Caco-2 (cell line): ENCODE results near the gene FAM83F. TPM values are rescaled to one million over a fixed set of nuclear protein-coding genes. Genes with fewer than 3 reads are reported as not detected.

ENCODE experiments used
- BruUV-seq: library from RNA; stranded (reverse); fragments of 400-500 nt; replicated peaks from 2 replicates; lab custom pipeline; 2021; lab: Mats Ljungman, UMichigan
- CTCF ChIA-PET: fragments of 300-600 bp; sonication (Branson Sonifier 250); formaldehyde crosslinking; loops from one replicate; lab custom pipeline; 2022; ENCODE audit warnings: antibody characterized with exemption; lab: Charles Lee
- POLR2A ChIA-PET: fragments of 300-600 bp; sonication (Branson Sonifier 250); formaldehyde crosslinking; loops from one replicate; lab custom pipeline; 2022; ENCODE audit warnings: antibody characterized with exemption; lab: Charles Lee
- DNase-seq, 2 experiments: peaks; one replicate each; pipeline versions ENCODE4 v3.0.0 to v3.0.0-alpha.2; 2020 to 2022
- H3K27me3 ChIP-seq: replicated peaks from 2 replicates; pipeline ENCODE4 v1.6.0; 2011; ENCODE audit warnings: low read length; ENCODE audit not compliant: control insufficient read depth, insufficient read depth
- H3K36me3 ChIP-seq: 2 replicates; pipeline ENCODE4 v1.5.1; 2011; ENCODE audit warnings: low read length; ENCODE audit not compliant: control insufficient read depth, insufficient read depth
- H3K4me1 ChIP-seq: fragments of 250-450 bp; sonication (Bioruptor Pico); 2 replicates; pipeline ENCODE4 v1.5.1; 2020; ENCODE audit warnings: mild to moderate bottlenecking
- H3K4me3 ChIP-seq: 2 replicates; pipeline ENCODE4 v1.5.1; 2011; ENCODE audit warnings: low read depth, mild to moderate bottlenecking, control low read depth, low read length
- H3K9me3 ChIP-seq: fragments of 250-450 bp; sonication (Bioruptor Pico); 2 replicates; pipeline ENCODE4 v1.5.1; 2020; ENCODE audit warnings: mild to moderate bottlenecking, moderate library complexity
- H3K27ac Mint-ChIP-seq: one replicate; pipeline ENCODE4 v1.8.0; 2022; ENCODE audit warnings: mixed read lengths; ENCODE audit not compliant: unreplicated experiment
- H3K27me3 Mint-ChIP-seq: one replicate; pipeline ENCODE4 v1.8.0; 2022; ENCODE audit warnings: mixed read lengths; ENCODE audit not compliant: insufficient read depth, unreplicated experiment
- H3K36me3 Mint-ChIP-seq: one replicate; pipeline ENCODE4 v1.8.0; 2022; ENCODE audit warnings: mild to moderate bottlenecking, mixed read lengths; ENCODE audit not compliant: insufficient read depth, unreplicated experiment
- H3K4me1 Mint-ChIP-seq: one replicate; pipeline ENCODE4 v1.8.0; 2022; ENCODE audit warnings: low read depth, mixed read lengths; ENCODE audit not compliant: unreplicated experiment
- H3K4me3 Mint-ChIP-seq: one replicate; pipeline ENCODE4 v1.8.0; 2022; ENCODE audit warnings: mild to moderate bottlenecking, moderate library complexity, mixed read lengths; ENCODE audit not compliant: unreplicated experiment
- H3K9me3 Mint-ChIP-seq: one replicate; pipeline ENCODE4 v1.8.0; 2022; ENCODE audit warnings: mixed read lengths; ENCODE audit not compliant: unreplicated experiment
- intact Hi-C: fragments of 100-400 bp; cut with micrococcal nuclease; formaldehyde crosslinking; loops from one replicate; pipeline ENCODE4 v1.10.0; 2022; ENCODE audit not compliant: unreplicated experiment
- total RNA-seq: library from RNA; stranded (reverse); gene quantifications from 2 replicates; pipeline ENCODE4 v1.2.3, GENCODE V29; 2022
- TF ChIP-seq, protein P1 (sequence below), 2 experiments: fragments of 200-600 bp in 1 of 2; IDR thresholded peaks; 1 replicate in 1 of 2; 2 replicates in 1 of 2; pipeline versions ENCODE4 v1.5.1 to v1.8.0; 2011 to 2022; ENCODE audit warnings: antibody characterized with exemption in 1 of 2, control low read depth in 1 of 2, inconsistent platforms in 1 of 2, low read depth in 1 of 2, low read length in 1 of 2, mild to moderate bottlenecking in 1 of 2, moderate library complexity in 1 of 2; ENCODE audit not compliant: insufficient read depth in 1 of 2, severe bottlenecking in 1 of 2, unreplicated experiment in 1 of 2

The FAM83F gene
- total RNA-seq, 1 experiment from 2014 or later: 20.0 TPM

DNA sequence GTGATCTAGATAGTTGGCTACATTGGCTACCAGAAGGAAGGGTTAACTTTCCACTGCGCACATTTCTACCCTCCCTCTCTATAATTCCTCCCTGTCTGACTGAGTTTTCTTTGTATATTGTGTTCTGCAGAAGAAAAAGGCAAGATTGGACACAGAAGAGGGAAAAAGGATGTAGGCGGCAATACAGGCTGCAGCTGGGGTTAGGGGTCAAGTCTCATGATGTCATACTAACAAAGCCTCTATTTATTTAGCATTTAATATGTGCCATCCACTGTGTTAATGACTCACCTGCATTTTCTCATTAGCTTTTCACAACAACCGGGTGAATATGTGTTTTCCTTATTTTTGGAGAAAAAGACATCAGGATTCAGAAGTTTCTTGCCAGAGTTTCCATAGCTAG, 2.0 kb downstream of the FAM83F start:
- no peaks in the 10 kb centered on the region for H3K27me3 ChIP-seq
- TF ChIP-seq, protein P1, sequence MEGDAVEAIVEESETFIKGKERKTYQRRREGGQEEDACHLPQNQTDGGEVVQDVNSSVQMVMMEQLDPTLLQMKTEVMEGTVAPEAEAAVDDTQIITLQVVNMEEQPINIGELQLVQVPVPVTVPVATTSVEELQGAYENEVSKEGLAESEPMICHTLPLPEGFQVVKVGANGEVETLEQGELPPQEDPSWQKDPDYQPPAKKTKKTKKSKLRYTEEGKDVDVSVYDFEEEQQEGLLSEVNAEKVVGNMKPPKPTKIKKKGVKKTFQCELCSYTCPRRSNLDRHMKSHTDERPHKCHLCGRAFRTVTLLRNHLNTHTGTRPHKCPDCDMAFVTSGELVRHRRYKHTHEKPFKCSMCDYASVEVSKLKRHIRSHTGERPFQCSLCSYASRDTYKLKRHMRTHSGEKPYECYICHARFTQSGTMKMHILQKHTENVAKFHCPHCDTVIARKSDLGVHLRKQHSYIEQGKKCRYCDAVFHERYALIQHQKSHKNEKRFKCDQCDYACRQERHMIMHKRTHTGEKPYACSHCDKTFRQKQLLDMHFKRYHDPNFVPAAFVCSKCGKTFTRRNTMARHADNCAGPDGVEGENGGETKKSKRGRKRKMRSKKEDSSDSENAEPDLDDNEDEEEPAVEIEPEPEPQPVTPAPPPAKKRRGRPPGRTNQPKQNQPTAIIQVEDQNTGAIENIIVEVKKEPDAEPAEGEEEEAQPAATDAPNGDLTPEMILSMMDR (IDR thresholded peaks at IDR 0.05; ENCODE audit: insufficient read depth in 1 of 2, low read depth in 1 of 2, low read length in 1 of 2, severe bottlenecking in 1 of 2, unreplicated experiment in 1 of 2): no peak
- no peaks in the 10 kb centered on the region for H3K9me3 Mint-ChIP-seq
- H3K27me3 Mint-ChIP-seq: no peaks in the 10 kb centered on the region
- peak overlapping the region; percentile 67 for H3K4me3 Mint-ChIP-seq
- no peaks in the 10 kb centered on the region; the same call in 1 of the 2 replicates for H3K36me3 ChIP-seq
- no peak overlapping the region for H3K27ac Mint-ChIP-seq
- BruUV-seq: no TSS peak
- no peak overlapping the region for H3K4me3 ChIP-seq
- no peak for DNase-seq
- peaks cover 45% of the 10 kb centered on the region for H3K4me1 Mint-ChIP-seq
- H3K36me3 Mint-ChIP-seq: peaks cover 16% of the 10 kb centered on the region
- POLR2A ChIA-PET: no interaction called here
- intact Hi-C loops: loop anchor here (5.0 kb wide), 2 partner anchors 44 to 524 kb away; no protein-coding TSS in a partner anchor
- CTCF ChIA-PET: interaction anchor here (0.8 to 1.3 kb wide), 2 partner anchors 28 to 43 kb away, joined by 3 read pairs; no protein-coding TSS in a partner anchor
- peaks cover 66% of the 10 kb centered on the region for H3K4me1 ChIP-seq
- H3K9me3 ChIP-seq: no peaks in the 10 kb centered on the region

- H3K36me3 ChIP-seq: no peaks in the 10 kb centered on the region; the same call in 1 of the 2 replicates
- POLR2A ChIA-PET: no interaction called here
- H3K4me1 ChIP-seq: peaks cover 72% of the 10 kb centered on the region
- H3K4me3 ChIP-seq: no peak overlapping the region
- BruUV-seq: no TSS peak
- intact Hi-C loops: loop anchor here (5.0 kb wide), 2 partner anchors 45 to 525 kb away; no protein-coding TSS in a partner anchor
- peak overlapping the region; percentile 93 for H3K27ac Mint-ChIP-seq
- H3K36me3 Mint-ChIP-seq: peaks cover 16% of the 10 kb centered on the region
- H3K27me3 Mint-ChIP-seq: no peaks in the 10 kb centered on the region
- H3K9me3 ChIP-seq: no peaks in the 10 kb centered on the region
- H3K4me3 Mint-ChIP-seq: no peak overlapping the region
- H3K9me3 Mint-ChIP-seq: no peaks in the 10 kb centered on the region
- TF ChIP-seq, protein P1 (IDR thresholded peaks at IDR 0.05; ENCODE audit: insufficient read depth in 1 of 2, low read depth in 1 of 2, low read length in 1 of 2, severe bottlenecking in 1 of 2, unreplicated experiment in 1 of 2): no peak
- CTCF ChIA-PET: interaction anchor here (1.3 kb wide), 1 partner anchor 27 kb away, joined by 3 read pairs; no protein-coding TSS in a partner anchor
- H3K4me1 Mint-ChIP-seq: peaks cover 41% of the 10 kb centered on the region
- no peak for DNase-seq
- no peaks in the 10 kb centered on the region for H3K27me3 ChIP-seq
Observed at GRCh38 chr22:39997421-39997820, 2.7 kb downstream of the FAM83F start.

DNA sequence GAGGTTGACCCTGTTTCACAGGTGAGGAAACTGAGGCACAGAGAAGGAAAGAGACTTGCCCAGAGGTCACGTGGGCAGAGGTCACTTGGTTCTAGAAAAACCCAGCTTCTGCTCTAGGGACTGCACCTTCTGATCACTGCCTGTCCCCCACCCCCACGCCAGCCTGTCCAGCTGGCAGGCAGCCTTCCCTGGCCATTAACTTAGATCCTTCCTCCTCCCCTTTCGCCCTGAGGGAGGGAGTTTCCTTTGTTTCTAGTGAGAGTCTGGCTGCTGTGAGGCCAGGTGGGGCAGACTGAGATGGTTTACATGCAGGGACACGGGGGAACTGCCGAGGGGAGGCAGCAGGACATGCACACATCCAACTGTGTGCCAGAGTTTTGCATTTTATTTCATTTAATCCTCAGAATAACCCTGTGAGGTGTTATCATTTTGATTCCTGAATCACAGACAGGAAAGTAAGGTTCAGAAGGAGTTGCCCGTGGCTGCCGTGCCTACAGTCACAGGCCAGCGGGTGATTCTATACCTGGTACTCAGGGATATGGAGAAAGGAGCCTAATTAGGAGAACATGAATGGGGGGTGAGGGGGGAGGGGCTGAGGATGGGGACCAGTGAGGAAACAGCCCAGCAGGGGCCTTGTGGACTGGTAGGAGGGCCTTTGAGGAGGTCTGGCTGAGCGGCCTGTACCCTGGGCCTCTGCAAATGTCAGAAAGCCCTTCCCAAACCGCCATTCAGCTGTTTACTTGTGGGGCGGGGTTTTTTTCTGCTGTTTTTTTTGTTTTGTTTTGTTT, 3.4 kb downstream of the FAM83F start:
- H3K4me3 ChIP-seq: no peak overlapping the region
- Mint-ChIP-seq H3K9me3 (no peaks in the 10 kb centered on the region), H3K4me1 (peaks cover 41% of the 10 kb centered on the region), H3K27me3 (no peaks in the 10 kb centered on the region), H3K4me3 (peak overlapping the region; percentile 64), H3K36me3 (peaks cover 16% of the 10 kb centered on the region), H3K27ac (peak overlapping the region; percentile 93)
- no TSS peak for BruUV-seq
- H3K4me1 ChIP-seq: peaks cover 75% of the 10 kb centered on the region
- ChIA-PET POLR2A (no interaction called here), CTCF (interaction anchor here (1.2 kb wide), 1 partner anchor 46 kb away, joined by 3 read pairs; no protein-coding TSS in a partner anchor)
- intact Hi-C loops: loop anchor here (2.0 to 5.0 kb wide), 3 partner anchors 46 to 526 kb away; no protein-coding TSS in a partner anchor
- TF ChIP-seq, protein P1 (IDR thresholded peaks at IDR 0.05; ENCODE audit: insufficient read depth in 1 of 2, low read depth in 1 of 2, low read length in 1 of 2, severe bottlenecking in 1 of 2, unreplicated experiment in 1 of 2): no peak
- no peaks in the 10 kb centered on the region for H3K9me3 ChIP-seq
- peak; percentile 60 to 62 for DNase-seq
- no peaks in the 10 kb centered on the region for H3K27me3 ChIP-seq
- no peaks in the 10 kb centered on the region; the same call in 1 of the 2 replicates for H3K36me3 ChIP-seq
